Astrocyte (in vitro differentiated cells and primary cell): Measurements from ENCODE around the gene ZNF8.

ENCODE experiments used
- EZH2 ChIP-seq: IDR thresholded peaks from 2 replicates; pipeline ENCODE4 v1.6.1; 2012; ENCODE audit warnings: mild to moderate bottlenecking, low read length, inconsistent platforms; ENCODE audit not compliant: insufficient read depth
- TF ChIP-seq, protein P1 (sequence below): IDR thresholded peaks from 2 replicates; pipeline ENCODE4 v1.5.1; 2011; ENCODE audit warnings: low read depth, mild to moderate bottlenecking, inconsistent platforms, low read length, moderate library complexity; ENCODE audit not compliant: insufficient read depth

DNA sequence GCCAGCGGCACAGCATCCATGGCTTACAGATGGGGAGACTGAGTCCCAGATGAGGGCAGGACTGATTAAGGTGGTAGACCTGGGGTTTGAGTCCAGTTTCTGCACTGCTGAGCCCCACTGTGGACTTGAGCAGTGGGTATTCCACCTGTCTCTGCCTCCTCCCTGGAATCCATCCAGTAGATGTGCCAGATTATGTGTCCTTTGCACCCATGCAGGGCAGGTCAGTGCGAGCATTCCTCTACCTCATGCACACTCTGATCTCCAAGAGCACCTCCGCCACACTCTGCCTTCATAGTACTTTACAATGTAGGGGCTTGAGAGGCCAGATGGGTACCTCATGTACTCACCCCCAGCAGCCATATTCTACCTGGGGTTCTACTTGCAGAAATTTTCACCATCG, 58.1 kb downstream of the ZNF8 start:
- TF ChIP-seq EZH2, result no peak
- TF ChIP-seq, protein P1, sequence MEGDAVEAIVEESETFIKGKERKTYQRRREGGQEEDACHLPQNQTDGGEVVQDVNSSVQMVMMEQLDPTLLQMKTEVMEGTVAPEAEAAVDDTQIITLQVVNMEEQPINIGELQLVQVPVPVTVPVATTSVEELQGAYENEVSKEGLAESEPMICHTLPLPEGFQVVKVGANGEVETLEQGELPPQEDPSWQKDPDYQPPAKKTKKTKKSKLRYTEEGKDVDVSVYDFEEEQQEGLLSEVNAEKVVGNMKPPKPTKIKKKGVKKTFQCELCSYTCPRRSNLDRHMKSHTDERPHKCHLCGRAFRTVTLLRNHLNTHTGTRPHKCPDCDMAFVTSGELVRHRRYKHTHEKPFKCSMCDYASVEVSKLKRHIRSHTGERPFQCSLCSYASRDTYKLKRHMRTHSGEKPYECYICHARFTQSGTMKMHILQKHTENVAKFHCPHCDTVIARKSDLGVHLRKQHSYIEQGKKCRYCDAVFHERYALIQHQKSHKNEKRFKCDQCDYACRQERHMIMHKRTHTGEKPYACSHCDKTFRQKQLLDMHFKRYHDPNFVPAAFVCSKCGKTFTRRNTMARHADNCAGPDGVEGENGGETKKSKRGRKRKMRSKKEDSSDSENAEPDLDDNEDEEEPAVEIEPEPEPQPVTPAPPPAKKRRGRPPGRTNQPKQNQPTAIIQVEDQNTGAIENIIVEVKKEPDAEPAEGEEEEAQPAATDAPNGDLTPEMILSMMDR, result no peak
